Measurements from ENCODE around the gene OLIG1.

Gene OLIG1

DNA sequence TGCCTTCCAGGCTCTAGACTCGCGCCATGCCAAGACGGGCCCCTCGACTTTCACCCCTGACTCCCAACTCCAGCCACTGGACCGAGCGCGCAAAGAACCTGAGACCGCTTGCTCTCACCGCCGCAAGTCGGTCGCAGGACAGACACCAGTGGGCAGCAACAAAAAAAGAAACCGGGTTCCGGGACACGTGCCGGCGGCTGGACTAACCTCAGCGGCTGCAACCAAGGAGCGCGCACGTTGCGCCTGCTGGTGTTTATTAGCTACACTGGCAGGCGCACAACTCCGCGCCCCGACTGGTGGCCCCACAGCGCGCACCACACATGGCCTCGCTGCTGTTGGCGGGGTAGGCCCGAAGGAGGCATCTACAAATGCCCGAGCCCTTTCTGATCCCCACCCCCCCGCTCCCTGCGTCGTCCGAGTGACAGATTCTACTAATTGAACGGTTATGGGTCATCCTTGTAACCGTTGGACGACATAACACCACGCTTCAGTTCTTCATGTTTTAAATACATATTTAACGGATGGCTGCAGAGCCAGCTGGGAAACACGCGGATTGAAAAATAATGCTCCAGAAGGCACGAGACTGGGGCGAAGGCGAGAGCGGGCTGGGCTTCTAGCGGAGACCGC lies 46.3 kb upstream of the OLIG1 start:
- no peak for DNase-seq (ENCODE audit: low read depth)
- no peak overlapping the region for H3K4me3 ChIP-seq (ENCODE audit: low read depth, low read length)
- TF ChIP-seq, protein P1, sequence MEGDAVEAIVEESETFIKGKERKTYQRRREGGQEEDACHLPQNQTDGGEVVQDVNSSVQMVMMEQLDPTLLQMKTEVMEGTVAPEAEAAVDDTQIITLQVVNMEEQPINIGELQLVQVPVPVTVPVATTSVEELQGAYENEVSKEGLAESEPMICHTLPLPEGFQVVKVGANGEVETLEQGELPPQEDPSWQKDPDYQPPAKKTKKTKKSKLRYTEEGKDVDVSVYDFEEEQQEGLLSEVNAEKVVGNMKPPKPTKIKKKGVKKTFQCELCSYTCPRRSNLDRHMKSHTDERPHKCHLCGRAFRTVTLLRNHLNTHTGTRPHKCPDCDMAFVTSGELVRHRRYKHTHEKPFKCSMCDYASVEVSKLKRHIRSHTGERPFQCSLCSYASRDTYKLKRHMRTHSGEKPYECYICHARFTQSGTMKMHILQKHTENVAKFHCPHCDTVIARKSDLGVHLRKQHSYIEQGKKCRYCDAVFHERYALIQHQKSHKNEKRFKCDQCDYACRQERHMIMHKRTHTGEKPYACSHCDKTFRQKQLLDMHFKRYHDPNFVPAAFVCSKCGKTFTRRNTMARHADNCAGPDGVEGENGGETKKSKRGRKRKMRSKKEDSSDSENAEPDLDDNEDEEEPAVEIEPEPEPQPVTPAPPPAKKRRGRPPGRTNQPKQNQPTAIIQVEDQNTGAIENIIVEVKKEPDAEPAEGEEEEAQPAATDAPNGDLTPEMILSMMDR (IDR thresholded peaks at IDR 0.05; ENCODE audit: control insufficient read depth, extremely low read depth, insufficient read depth) = 0 out of 2 replicates have a peak, but pooled peaks have one; percentile 7

GRCh38 chr21:33024201-33025103 lies 45.5 kb upstream of the OLIG1 start:
- H3K4me3 ChIP-seq (ENCODE audit: low read depth, low read length) = no peak overlapping the region
- DNase-seq (ENCODE audit: low read depth) = no peak
- TF ChIP-seq, protein P1 (IDR thresholded peaks at IDR 0.05; ENCODE audit: control insufficient read depth, extremely low read depth, insufficient read depth) = no peak

DNA sequence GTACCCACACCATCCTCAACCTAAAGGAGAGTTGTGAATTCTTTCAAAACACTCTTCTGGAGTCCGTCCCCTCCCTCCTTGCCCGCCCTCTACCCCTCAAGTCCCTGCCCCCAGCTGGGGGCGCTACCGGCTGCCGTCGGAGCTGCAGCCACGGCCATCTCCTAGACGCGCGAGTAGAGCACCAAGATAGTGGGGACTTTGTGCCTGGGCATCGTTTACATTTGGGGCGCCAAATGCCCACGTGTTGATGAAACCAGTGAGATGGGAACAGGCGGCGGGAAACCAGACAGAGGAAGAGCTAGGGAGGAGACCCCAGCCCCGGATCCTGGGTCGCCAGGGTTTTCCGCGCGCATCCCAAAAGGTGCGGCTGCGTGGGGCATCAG lies 44.8 kb upstream of the OLIG1 start:
- no peak for DNase-seq (ENCODE audit: low read depth)
- TF ChIP-seq, protein P1 (IDR thresholded peaks at IDR 0.05; ENCODE audit: control insufficient read depth, extremely low read depth, insufficient read depth) = no peak
- H3K4me3 ChIP-seq (ENCODE audit: low read depth, low read length) = no peak overlapping the region

GRCh38 chr21:33025489-33026442 lies 44.2 kb upstream of the OLIG1 start, which contains the start of gene OLIG2:
Gene OLIG2 (plus strand): TSS chr21:33025935. CDS start chr21:33026863, 928 bp downstream.
- DNase-seq (ENCODE audit: low read depth) = no peak
- H3K4me3 ChIP-seq (ENCODE audit: low read depth, low read length) = no peak within 1 kb of the TSS
- TF ChIP-seq, protein P1 (IDR thresholded peaks at IDR 0.05; ENCODE audit: control insufficient read depth, extremely low read depth, insufficient read depth) = no peak

DNA sequence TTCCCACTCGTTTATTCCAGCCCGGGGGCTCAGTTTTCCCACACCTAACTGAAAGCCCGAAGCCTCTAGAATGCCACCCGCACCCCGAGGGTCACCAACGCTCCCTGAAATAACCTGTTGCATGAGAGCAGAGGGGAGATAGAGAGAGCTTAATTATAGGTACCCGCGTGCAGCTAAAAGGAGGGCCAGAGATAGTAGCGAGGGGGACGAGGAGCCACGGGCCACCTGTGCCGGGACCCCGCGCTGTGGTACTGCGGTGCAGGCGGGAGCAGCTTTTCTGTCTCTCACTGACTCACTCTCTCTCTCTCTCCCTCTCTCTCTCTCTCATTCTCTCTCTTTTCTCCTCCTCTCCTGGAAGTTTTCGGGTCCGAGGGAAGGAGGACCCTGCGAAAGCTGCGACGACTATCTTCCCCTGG lies 43.5 kb upstream of the OLIG1 start:
- TF ChIP-seq, protein P1 (IDR thresholded peaks at IDR 0.05; ENCODE audit: control insufficient read depth, extremely low read depth, insufficient read depth) = no peak
- no peak overlapping the region for H3K4me3 ChIP-seq (ENCODE audit: low read depth, low read length)
- DNase-seq (ENCODE audit: low read depth) = no peak

DNA sequence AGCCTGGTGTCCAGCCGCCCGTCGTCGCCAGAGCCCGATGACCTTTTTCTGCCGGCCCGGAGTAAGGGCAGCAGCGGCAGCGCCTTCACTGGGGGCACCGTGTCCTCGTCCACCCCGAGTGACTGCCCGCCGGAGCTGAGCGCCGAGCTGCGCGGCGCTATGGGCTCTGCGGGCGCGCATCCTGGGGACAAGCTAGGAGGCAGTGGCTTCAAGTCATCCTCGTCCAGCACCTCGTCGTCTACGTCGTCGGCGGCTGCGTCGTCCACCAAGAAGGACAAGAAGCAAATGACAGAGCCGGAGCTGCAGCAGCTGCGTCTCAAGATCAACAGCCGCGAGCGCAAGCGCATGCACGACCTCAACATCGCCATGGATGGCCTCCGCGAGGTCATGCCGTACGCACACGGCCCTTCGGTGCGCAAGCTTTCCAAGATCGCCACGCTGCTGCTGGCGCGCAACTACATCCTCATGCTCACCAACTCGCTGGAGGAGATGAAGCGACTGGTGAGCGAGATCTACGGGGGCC lies 43.0 kb upstream of the OLIG1 start:
- TF ChIP-seq, protein P1 (IDR thresholded peaks at IDR 0.05; ENCODE audit: control insufficient read depth, extremely low read depth, insufficient read depth) = no peak
- no peak overlapping the region for H3K4me3 ChIP-seq (ENCODE audit: low read depth, low read length)
- DNase-seq (ENCODE audit: low read depth) = no peak

Measured in LNCaP clone FGC (cell line).